Stimulated activated CD4-positive, alpha-beta T cell treated with anti-CD3 and anti-CD28 coated beads, Interleukin-4, amount 100 ng/mL, for 4 hours (primary cell): ENCODE data around the gene BCAS4.
"Not testable (repeated sequence)": the region's sequence is repeated elsewhere in the genome, so short reads cannot be mapped to it uniquely, and the experiment has no call there.

Source experiments
- DNase-seq, 2 experiments: peaks; one replicate each; pipeline ENCODE4 v3.0.0-alpha.2; 2020

The BCAS4 gene

DNA sequence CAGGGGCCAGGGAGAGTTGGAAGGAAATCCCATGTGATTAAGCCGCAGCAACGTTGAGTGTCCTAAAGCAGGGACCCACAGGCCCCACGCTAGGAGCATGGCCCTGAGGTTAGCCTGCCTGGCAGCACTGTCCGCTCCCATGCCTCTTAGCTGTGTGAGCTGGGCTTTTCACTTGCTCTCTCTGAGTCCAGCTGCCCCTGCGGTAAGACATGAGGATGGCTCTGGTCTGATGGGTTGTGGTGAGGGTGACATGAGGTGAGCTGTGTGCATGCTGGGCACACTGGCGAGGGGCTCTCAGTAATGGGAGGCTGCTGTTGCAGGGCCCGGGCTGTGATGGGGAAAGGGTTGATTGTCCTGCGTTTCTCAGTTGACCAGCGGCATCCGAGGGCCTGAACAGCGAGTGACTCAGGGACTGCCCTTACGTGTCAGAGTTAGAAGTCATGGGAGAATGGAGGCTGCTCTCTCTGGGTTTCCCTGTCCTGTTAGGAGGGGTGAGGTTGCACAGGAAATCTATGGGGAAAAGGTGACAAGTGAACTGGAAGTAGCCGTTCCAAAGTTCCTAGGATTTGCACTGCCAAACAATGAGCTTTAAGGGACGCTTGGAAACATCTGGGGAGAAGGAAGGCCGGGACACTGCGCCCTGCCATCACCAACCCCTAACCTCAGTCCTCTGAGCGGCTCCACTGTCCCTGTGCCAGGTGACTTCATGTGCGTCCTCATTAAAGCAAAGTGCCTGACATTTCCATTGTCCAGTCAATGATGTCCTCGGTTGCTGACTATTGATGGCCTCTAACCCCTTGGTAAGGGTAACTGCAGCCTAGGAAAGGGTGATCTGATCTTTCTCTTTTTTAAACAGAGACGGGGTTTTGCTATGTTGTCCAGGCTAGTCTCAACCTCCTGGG is 85.0 kb downstream of the BCAS4 start:
- DNase-seq = no peak

DNA sequence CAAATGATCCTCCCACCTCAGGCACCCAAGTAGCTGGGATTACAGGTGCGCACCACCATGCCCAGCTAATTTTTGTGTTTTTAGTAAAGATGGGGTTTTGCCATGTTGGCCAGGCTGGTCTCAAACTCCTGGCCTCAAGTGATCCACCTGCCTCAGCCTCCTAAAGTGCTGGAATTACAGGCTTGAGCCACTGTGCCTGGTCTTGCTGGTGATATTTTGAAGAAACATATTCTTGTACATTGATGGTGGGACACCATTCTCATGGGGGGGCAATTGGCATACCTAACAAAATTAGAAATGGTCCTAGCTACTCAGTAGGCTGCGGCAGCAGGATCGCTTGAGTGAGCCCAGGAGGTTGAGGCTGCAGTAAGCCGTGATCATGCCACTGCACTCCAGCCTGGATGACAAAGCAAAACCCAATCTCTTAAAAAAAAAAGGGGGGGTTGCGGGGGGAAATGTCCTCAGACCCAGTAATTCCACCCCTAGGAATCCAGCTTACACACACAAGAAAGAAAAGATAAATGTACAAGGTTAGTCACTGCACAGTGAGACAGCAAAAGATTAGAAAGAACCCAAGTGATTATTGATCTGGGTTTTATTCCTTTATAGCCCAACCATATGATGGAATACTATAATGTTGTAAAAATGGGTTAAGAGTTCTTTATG is 87.0 kb downstream of the BCAS4 start:
- not testable (repeated sequence) for DNase-seq

DNA sequence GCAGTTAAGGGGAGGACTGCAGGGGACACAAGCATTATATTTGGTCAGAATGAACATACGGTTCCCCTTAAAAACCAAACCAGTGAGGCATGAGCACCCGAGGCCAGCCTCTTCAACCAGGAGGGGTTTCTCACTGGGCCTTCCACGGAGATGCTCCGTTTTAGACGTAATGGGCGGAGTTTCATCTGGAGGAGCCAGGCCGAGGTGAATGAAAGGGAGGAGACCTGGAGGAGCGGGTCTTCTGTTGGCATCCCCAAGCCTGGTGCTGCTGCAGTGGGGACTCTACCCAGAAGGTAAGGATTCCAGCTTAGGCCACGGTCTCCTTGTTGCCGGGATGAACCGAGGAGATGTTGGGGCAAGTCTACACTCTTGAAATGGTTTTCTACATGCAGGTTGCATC is 89.0 kb downstream of the BCAS4 start:
- DNase-seq = no peak

GRCh38 chr20:50885068-50885467 is 90.2 kb downstream of the BCAS4 start:
- no peak for DNase-seq

- no peak for DNase-seq
Observed at GRCh38 chr20:50885781-50886180, 90.9 kb downstream of the BCAS4 start.

DNA sequence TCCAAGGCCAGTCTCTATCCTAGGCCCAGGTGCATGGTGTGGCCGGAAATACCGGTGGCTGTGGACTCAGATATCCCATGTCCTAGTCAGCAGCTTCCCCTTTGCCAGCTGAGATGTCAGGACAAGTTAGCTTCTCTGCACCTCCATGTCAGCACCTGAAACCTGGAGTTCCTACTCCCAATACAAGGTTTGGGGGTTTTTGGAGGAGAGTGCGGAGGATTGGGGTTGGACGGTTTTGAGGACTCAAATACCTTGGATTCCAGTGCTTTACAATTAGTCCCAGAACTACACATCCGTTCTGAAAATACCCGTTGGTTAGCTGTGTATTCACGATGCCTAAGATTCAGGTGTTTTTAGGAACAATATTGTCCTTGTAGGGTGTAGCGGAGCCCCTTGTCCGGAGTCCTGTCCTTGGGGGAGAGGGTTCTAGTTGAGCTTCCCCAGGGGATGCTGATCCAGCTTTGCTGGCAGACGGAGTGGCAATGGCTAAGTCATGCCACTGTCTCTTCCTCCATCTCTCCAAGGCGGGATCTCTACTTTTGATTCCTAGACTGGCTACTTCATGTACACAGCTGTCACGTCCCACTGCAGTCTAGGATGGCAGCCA is 91.4 kb downstream of the BCAS4 start:
- DNase-seq = no peak

GRCh38 chr20:50887576-50887975 is 92.7 kb downstream of the BCAS4 start:
- DNase-seq = no peak

- DNase-seq = no peak
Observed at GRCh38 chr20:50891138-50891537, 96.3 kb downstream of the BCAS4 start.

GRCh38 chr20:50892394-50892793 is 97.5 kb downstream of the BCAS4 start:
- DNase-seq = no peak

- no peak for DNase-seq
Observed at GRCh38 chr20:50893620-50894019, 98.8 kb downstream of the BCAS4 start.

- DNase-seq = no peak
Observed at GRCh38 chr20:50895111-50895830, 100.4 kb downstream of the BCAS4 start.

DNA sequence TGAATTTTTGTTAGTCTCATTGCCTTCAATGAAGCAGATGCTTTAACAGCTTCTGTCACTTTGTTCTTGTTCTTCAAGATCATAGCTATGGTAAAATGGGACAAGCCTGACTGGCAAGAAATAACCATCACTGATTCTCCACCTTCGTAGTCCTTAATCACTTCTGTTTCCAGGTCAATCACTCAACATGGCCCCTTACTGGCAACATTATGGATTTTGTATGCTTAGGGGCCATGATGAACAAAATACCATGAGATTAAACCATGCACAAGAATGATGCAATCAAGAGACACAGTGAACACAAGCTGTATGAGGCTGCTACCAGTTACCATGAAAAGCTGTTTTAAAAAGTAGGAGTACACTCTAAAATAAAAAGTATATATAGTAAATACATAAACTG is 103.6 kb downstream of the BCAS4 start:
- no peak for DNase-seq

GRCh38 chr20:50900261-50900660 is 105.4 kb downstream of the BCAS4 start:
- DNase-seq = no peak

DNA sequence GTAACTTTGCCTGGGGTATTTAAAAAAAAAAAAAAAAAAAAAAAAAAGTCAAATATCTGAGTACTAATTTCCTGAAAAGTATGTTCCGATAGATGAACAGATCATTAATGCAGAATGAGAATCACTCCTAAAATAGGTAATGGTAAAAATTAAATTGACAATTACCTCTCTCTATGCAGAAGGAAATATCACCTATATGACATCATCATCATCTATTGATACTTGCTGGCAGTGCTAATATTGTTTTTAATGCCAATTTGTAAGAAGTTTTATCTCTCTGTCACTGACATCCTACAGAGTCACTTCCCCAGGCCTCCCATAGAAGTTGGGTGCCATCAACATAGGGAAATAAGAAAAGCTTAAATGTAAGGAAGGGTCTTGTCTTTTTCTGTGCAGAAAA is 106.4 kb downstream of the BCAS4 start:
- no peak for DNase-seq

- no peak for DNase-seq
Observed at GRCh38 chr20:50903353-50904051, 108.6 kb downstream of the BCAS4 start.

- no peak for DNase-seq
Observed at GRCh38 chr20:50904067-50904570, 109.3 kb downstream of the BCAS4 start.

DNA sequence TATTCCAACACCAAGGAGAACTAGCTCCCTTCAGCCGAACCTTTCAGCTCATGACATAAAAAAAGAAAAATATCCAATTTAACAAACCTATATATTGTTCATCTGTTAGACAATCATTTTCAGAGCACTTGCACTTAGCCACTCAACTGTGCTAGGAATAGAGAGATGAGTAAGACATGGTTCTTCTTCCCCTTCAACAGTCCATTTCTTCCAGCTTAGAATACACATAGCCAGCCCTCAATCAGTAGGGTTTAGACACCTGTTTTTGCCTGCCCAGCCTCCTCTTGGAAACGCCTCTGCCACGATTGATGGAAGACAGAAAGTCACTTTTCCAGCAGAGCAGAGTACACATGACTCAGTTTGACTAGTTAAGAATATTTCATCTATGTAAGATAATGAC is 114.6 kb downstream of the BCAS4 start:
- no peak for DNase-seq

DNA sequence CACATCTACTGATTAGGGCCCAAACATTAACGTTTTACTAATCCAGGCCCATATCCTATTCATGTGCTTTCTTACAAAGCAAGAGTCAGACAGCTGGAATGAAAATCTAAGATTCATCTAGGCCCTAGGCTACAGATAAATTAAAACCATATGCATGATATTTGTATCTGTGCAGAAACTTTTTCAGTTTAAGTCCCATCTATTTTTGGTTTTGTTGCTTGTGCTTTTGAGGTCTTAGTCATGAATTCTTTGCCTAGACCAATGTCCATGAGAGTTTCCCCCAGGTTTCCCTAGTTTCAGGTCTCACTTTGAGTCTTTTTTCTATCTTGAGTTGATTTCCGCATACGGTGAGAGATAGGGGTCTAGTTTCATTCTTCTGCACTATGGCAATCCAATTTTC is 116.2 kb downstream of the BCAS4 start:
- DNase-seq = no peak

DNA sequence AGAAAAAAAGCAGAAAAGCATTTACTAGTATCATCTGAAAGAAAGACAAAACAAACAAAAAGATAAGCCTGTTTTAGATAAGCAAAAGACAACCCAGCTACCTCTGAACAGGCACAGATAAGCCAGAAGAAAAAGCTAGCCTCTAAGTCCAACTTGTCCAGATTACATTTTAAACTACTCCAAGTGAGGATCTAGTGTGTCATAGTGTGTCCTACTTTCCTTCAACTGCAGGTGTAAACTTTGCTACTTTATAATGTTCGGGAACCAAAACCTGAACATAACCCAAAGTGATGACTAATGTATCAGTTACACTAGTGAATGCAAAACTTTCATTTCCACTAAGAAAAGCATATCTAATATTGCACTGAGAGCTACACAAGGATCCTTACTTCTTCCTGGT is 116.9 kb downstream of the BCAS4 start:
- DNase-seq = no peak

DNA sequence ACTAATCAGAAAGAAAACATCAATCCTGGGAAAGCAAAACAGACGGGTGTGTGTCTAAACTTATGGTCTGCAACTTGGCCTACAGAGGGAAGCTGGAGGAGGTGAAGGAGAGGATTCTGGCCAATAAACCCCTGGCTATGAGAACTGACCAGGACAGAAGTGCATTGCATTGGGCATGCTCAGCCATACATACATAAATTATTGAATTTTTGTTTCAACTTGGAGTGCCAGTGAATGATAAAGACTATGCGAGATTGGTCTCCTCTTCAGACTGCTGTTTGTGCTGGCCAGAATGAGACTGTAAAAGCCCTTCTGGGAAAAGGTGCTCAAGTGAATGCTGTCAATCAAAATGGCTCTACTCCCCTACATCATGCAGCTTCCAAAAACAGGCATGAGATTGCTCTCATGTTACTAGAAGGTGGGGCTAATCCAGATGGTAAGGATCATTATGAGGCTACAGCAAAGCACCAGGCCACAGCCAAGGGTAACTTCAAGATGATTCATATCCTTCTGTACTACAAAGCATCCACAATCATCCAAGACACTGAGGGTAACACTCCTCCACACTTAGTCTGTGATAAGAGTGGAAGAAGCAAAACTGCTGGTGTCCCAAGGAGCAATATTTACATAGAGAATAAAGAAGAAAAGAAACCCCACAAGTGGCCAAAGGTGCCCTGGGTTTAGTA is 119.0 kb downstream of the BCAS4 start:
- DNase-seq = no peak

- DNase-seq = no peak
Observed at GRCh38 chr20:50915424-50915823, 120.6 kb downstream of the BCAS4 start.

GRCh38 chr20:50916257-50916656 is 121.4 kb downstream of the BCAS4 start:
- no peak for DNase-seq
